ENCODE measurements around the gene NUDT3. TPM values are rescaled to one million over a fixed set of nuclear protein-coding genes. Genes with fewer than 3 reads are reported as not detected.
"Not testable (repeated sequence)": the region's sequence is repeated elsewhere in the genome, so short reads cannot be mapped to it uniquely, and the experiment has no call there.

The NUDT3 gene
- total RNA-seq, 1 donor from 2014 or later = 16.7 TPM

GRCh38 chr6:34355889-34356288 is 36.6 kb downstream of the NUDT3 start:
- Histone ChIP-seq H3K27ac (ENCODE audit: low read depth, low read length) (no peak overlapping the region), H3K36me3 (ENCODE audit: insufficient read depth, low read length) (no peaks in the 10 kb centered on the region), H4K20me1 (ENCODE audit: insufficient read depth, low read length) (peaks cover 76% of the 10 kb centered on the region), H3K4me3 (ENCODE audit: insufficient read depth, low read depth, low read length) (no peak overlapping the region), H2AFZ (ENCODE audit: low read depth, low read length) (no peak overlapping the region), H3K79me2 (ENCODE audit: insufficient read depth, low read length) (peaks cover 82% of the 10 kb centered on the region), H3K4me2 (ENCODE audit: low read length) (no peak overlapping the region), H3K9me3 (ENCODE audit: insufficient read depth, low read depth, low read length) (no peaks in the 10 kb centered on the region), H3K9ac (ENCODE audit: low read length) (no peak overlapping the region), H3K27me3 (ENCODE audit: insufficient read depth, low read length) (no peaks in the 10 kb centered on the region), H3K4me1 (ENCODE audit: insufficient read depth, low read length) (peaks cover 27% of the 10 kb centered on the region)
- Mint-ChIP-seq H3K9me3 (ENCODE audit: unreplicated experiment) (no peaks in the 10 kb centered on the region), H3K36me3 (ENCODE audit: low read depth, unreplicated experiment) (no peaks in the 10 kb centered on the region), H3K27me3 (ENCODE audit: low read depth, unreplicated experiment) (no peaks in the 10 kb centered on the region), H3K27ac (ENCODE audit: unreplicated experiment) (no peak overlapping the region), H3K4me3 (ENCODE audit: unreplicated experiment) (no peak overlapping the region), H3K4me1 (ENCODE audit: low read depth, unreplicated experiment) (peaks cover 26% of the 10 kb centered on the region)
- no peak for DNase-seq (ENCODE audit: low read depth)
- TF ChIP-seq CTCF (IDR thresholded peaks at IDR 0.05; ENCODE audit: insufficient read depth, low read depth, low read length) (no peak), EZH2 (IDR thresholded peaks at IDR 0.05; ENCODE audit: insufficient read depth, low read length) (no peak)
- peak; percentile 34 for FAIRE-seq

- H3K27ac ChIP-seq (ENCODE audit: low read depth, low read length); H3K9ac ChIP-seq (ENCODE audit: low read length); H3K27ac Mint-ChIP-seq (ENCODE audit: unreplicated experiment); DNase-seq (ENCODE audit: low read depth); FAIRE-seq; H3K27me3 Mint-ChIP-seq (ENCODE audit: low read depth, unreplicated experiment); H2AFZ ChIP-seq (ENCODE audit: low read depth, low read length); H3K9me3 ChIP-seq (ENCODE audit: insufficient read depth, low read depth, low read length); H3K4me3 ChIP-seq (ENCODE audit: insufficient read depth, low read depth, low read length); H3K36me3 ChIP-seq (ENCODE audit: insufficient read depth, low read length); H3K27me3 ChIP-seq (ENCODE audit: insufficient read depth, low read length); H3K36me3 Mint-ChIP-seq (ENCODE audit: low read depth, unreplicated experiment); H3K4me3 Mint-ChIP-seq (ENCODE audit: unreplicated experiment); H3K9me3 Mint-ChIP-seq (ENCODE audit: unreplicated experiment); H3K4me2 ChIP-seq (ENCODE audit: low read length): not testable (repeated sequence)
- Histone ChIP-seq H3K79me2 (ENCODE audit: insufficient read depth, low read length) (peaks cover 86% of the 10 kb centered on the region), H3K4me1 (ENCODE audit: insufficient read depth, low read length) (peaks cover 11% of the 10 kb centered on the region), H4K20me1 (ENCODE audit: insufficient read depth, low read length) (peaks cover 75% of the 10 kb centered on the region)
- peaks cover 13% of the 10 kb centered on the region for H3K4me1 Mint-ChIP-seq (ENCODE audit: low read depth, unreplicated experiment)
Measured at GRCh38 chr6:34354230-34354629, 38.2 kb downstream of the NUDT3 start.

GRCh38 chr6:34353530-34353929 is 38.9 kb downstream of the NUDT3 start:
- Histone ChIP-seq H3K79me2 (ENCODE audit: insufficient read depth, low read length) (peaks cover 86% of the 10 kb centered on the region), H4K20me1 (ENCODE audit: insufficient read depth, low read length) (peaks cover 71% of the 10 kb centered on the region)
- not testable (repeated sequence) for H3K27ac Mint-ChIP-seq (ENCODE audit: unreplicated experiment); H3K36me3 Mint-ChIP-seq (ENCODE audit: low read depth, unreplicated experiment); H3K36me3 ChIP-seq (ENCODE audit: insufficient read depth, low read length); H3K27me3 Mint-ChIP-seq (ENCODE audit: low read depth, unreplicated experiment); H3K4me2 ChIP-seq (ENCODE audit: low read length); H2AFZ ChIP-seq (ENCODE audit: low read depth, low read length); H3K4me3 ChIP-seq (ENCODE audit: insufficient read depth, low read depth, low read length); H3K4me3 Mint-ChIP-seq (ENCODE audit: unreplicated experiment); FAIRE-seq; H3K27ac ChIP-seq (ENCODE audit: low read depth, low read length); H3K4me1 ChIP-seq (ENCODE audit: insufficient read depth, low read length); H3K9ac ChIP-seq (ENCODE audit: low read length); H3K9me3 ChIP-seq (ENCODE audit: insufficient read depth, low read depth, low read length); DNase-seq (ENCODE audit: low read depth); H3K9me3 Mint-ChIP-seq (ENCODE audit: unreplicated experiment); H3K27me3 ChIP-seq (ENCODE audit: insufficient read depth, low read length); H3K4me1 Mint-ChIP-seq (ENCODE audit: low read depth, unreplicated experiment)

Measured in astrocyte (in vitro differentiated cells and primary cell).